Left renal pelvis (tissue), 4 donors: ENCODE measurements around the gene RPS6KC1. TPM values are rescaled to one million over a fixed set of nuclear protein-coding genes. Genes with fewer than 3 reads are reported as not detected.
"Not testable (repeated sequence)": the region's sequence is repeated elsewhere in the genome, so short reads cannot be mapped to it uniquely, and the experiment has no call there.

Experiments
- DNase-seq, 4 donors: peaks; one replicate each; pipeline ENCODE4 v3.0.0-alpha.2; 2013; ENCODE audit warnings: low read depth in 4 of 4, low spot score in 3 of 4
- polyA plus RNA-seq, 4 donors: library from polyadenylated mRNA; unstranded; fragments of 120-200 nt; gene quantifications; one replicate each; pipeline ENCODE4 v1.2.1, GENCODE V29; 2013; ENCODE audit not compliant: insufficient read length in 4 of 4

Gene RPS6KC1
- polyA plus RNA-seq, 4 donors = 19.8 to 29.8 (median 27.3) TPM

- no peak for DNase-seq
Observed at GRCh38 chr1:213201380-213202155, 150.5 kb downstream of the RPS6KC1 start.

GRCh38 chr1:213211201-213211600 is 160.2 kb downstream of the RPS6KC1 start:
- no peak for DNase-seq

- DNase-seq = not testable (repeated sequence)
Observed at GRCh38 chr1:213219076-213219475, 168.0 kb downstream of the RPS6KC1 start.

- no peak for DNase-seq
Observed at GRCh38 chr1:213221209-213221608, 170.2 kb downstream of the RPS6KC1 start.

DNA sequence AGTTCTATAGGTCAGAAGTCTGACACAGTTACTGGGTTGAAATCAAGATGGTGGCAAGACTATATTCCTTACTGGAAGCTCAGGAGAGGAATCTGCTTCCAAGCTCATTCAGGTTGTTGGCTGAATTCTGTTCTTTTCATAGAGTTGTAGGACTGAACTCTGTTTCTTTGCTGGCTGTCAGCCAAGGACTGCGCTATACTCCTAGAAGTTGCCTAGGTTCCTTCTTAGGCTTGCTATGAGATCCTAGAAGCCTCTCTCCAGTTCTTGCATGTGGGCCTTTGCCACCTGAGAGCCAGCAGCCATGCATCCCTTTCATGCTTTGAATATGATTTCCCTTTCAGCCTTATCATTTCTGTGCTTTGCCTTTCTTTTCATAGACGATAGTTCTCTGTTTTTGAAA is 176.4 kb downstream of the RPS6KC1 start:
- no peak for DNase-seq

DNA sequence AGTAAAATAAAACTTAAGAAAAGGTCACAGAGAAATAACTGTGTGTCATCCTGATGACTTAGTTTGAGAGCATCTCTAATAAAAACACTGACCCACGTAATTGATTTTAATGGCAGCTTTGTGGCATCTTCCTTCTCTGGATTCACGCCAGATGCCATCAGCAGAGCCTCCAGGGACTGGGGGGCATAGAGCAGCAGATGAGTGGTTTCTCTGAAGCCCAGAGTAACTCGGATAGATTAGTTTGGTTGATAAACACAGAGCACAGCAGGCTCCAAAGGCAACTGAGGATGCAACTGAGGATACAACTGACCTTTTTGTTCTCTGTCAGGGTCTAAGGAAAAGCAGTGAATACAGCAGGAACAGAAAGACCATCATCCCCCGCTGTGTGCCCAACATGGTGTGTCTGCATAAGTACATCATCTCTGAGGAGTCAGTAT is 180.8 kb downstream of the RPS6KC1 start:
- DNase-seq = no peak

- no peak for DNase-seq
Observed at GRCh38 chr1:213242883-213243282, 191.8 kb downstream of the RPS6KC1 start.

- peak in 2 of 4 donors; percentile 16 to 25 for DNase-seq
Observed at GRCh38 chr1:213244664-213245091, 193.6 kb downstream of the RPS6KC1 start.

- DNase-seq = no peak
Observed at GRCh38 chr1:213245260-213245910, 194.3 kb downstream of the RPS6KC1 start.

GRCh38 chr1:213247038-213247437 is 196.0 kb downstream of the RPS6KC1 start:
- no peak for DNase-seq

GRCh38 chr1:213249395-213249794 is 198.4 kb downstream of the RPS6KC1 start:
- DNase-seq = no peak

DNA sequence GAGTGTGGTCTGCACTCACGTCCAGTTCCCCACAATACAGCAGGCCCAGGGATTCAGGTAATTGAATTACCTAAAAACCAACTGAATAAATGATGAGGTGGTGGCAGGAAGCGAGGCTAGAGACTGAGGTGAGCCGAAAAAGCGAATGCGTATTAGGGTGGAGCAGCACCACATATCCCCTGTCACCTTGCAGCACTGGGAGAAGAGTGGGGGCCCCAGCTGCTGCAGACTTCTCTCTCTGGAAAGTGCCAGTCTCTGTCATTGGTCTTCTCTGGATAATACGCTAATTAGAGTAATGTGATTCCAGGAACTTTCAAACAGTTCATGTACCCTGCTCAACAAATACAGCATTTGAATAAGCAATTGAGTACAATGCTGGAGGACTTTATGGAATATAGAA is 199.0 kb downstream of the RPS6KC1 start:
- DNase-seq = no peak

GRCh38 chr1:213250446-213250845 is 199.4 kb downstream of the RPS6KC1 start:
- no peak for DNase-seq

GRCh38 chr1:213251972-213252371 is 200.9 kb downstream of the RPS6KC1 start:
- DNase-seq = no peak

- no peak for DNase-seq
Observed at GRCh38 chr1:213256438-213257087, 205.5 kb downstream of the RPS6KC1 start.

GRCh38 chr1:213260311-213261075 is 209.5 kb downstream of the RPS6KC1 start:
- no peak for DNase-seq

GRCh38 chr1:213264531-213264930 is 213.5 kb downstream of the RPS6KC1 start:
- DNase-seq = no peak

GRCh38 chr1:213266983-213267772 is 216.1 kb downstream of the RPS6KC1 start:
- no peak for DNase-seq

GRCh38 chr1:213268221-213268620 is 217.2 kb downstream of the RPS6KC1 start:
- no peak for DNase-seq

DNA sequence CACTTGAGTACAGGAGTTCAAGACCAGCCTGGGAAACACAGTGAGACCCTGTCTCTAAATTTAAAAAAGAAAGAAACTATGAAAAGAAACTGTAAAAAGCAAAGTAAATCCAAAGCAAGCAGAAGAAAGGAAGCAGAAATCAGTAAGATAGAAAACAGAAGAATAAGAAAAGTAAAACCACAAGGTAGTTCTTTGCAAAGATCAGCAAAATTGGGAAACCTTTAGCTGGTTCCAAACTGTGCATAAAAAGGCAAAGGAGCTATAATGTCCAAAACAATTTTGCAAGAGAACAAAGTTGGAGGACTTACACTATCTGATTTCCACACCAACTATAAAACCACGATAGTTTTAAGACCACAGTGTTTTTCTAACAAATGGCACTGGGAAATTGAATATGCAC is 218.8 kb downstream of the RPS6KC1 start:
- DNase-seq = no peak
